Esophagus muscularis mucosa (tissue), 3 donors: Measurements from ENCODE around the gene FUCA1.

Experiments used
- POLR2A ChIP-seq: fragments of 450-650 bp; IDR thresholded peaks from one replicate; pipeline ENCODE4 v1.6.1; 2017; ENCODE audit warnings: antibody characterized with exemption, moderate library complexity, mild to moderate bottlenecking, low read depth
- POLR2AphosphoS5 ChIP-seq, 2 donors: sonication (generic); formaldehyde crosslinking; IDR thresholded peaks; one replicate each; pipeline ENCODE4 v1.6.1; 2017; ENCODE audit warnings: antibody characterized with exemption in 2 of 2
- TF ChIP-seq, protein P1 (sequence below), 3 experiments: fragments of 200-600 bp in 2 of 3; fragments of 450-650 bp in 1 of 3; sonication (generic) in 2 of 3; IDR thresholded peaks; one replicate each; pipeline ENCODE4 v1.5.1; 2017 to 2019; ENCODE audit warnings: antibody characterized with exemption in 3 of 3, mild to moderate bottlenecking in 2 of 3, moderate library complexity in 1 of 3

DNA sequence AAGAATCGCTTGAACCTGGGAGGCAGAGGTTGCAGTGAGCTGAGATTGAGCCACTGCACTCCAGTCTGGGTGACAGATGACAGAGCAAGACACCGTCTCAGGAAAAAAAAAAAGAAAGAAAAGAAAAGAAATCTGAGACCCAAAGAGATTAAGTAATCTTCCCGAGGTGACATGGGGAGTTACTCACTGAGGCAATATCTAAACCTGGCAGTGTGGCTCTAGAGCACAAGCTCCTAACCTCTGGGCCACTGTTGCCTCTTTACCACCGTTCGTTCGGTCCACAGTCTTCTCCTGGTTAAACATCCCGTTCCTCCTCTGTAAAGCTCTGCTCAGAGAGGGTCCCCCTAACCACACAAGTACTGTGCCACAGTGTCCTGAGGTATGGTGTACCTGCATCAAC lies 44.3 kb downstream of the FUCA1 start:
- TF ChIP-seq, protein P1, sequence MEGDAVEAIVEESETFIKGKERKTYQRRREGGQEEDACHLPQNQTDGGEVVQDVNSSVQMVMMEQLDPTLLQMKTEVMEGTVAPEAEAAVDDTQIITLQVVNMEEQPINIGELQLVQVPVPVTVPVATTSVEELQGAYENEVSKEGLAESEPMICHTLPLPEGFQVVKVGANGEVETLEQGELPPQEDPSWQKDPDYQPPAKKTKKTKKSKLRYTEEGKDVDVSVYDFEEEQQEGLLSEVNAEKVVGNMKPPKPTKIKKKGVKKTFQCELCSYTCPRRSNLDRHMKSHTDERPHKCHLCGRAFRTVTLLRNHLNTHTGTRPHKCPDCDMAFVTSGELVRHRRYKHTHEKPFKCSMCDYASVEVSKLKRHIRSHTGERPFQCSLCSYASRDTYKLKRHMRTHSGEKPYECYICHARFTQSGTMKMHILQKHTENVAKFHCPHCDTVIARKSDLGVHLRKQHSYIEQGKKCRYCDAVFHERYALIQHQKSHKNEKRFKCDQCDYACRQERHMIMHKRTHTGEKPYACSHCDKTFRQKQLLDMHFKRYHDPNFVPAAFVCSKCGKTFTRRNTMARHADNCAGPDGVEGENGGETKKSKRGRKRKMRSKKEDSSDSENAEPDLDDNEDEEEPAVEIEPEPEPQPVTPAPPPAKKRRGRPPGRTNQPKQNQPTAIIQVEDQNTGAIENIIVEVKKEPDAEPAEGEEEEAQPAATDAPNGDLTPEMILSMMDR (IDR thresholded peaks at IDR 0.05): no peak
- no peak for TF ChIP-seq POLR2A
- no peak for TF ChIP-seq POLR2AphosphoS5 (IDR thresholded peaks at IDR 0.05)
